KG1 (cell line): ENCODE measurements around the gene PRKAB2.
"Not testable (repeated sequence)": the region's sequence is repeated elsewhere in the genome, so short reads cannot be mapped to it uniquely, and the experiment has no call there.

Source experiments
- DNase-seq: peaks from one replicate; lab custom pipeline; 2025; lab: John Stamatoyannopoulos, UW

Gene PRKAB2

GRCh38 chr1:147109762-147110161 is 62.5 kb downstream of the PRKAB2 start:
- no peak for DNase-seq

GRCh38 chr1:147109041-147109440 is 63.2 kb downstream of the PRKAB2 start:
- no peak for DNase-seq

- not testable (repeated sequence) for DNase-seq
Observed at GRCh38 chr1:147106407-147106881, 65.8 kb downstream of the PRKAB2 start.

DNA sequence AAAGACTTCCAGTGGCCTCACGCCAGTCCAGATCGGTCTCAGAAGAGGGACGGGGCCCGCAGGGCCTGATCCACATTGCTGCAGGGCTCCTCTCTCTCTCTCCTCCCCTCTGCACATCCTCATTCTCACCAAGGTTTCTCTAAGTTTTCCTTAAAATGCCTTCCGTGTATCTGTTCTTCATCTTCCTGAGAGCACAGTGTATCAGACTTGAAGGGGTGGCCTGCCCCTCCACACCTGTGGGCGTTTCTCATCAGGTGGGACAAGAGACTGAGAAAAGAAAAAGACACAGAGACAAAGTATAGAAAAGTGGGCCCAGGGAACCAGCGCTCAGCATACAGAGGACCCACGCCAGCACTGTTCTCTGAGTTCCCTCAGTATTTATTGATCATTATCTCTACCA is 66.4 kb downstream of the PRKAB2 start:
- DNase-seq = no peak
